Omental fat pad (tissue), 4 donors: ENCODE data around the gene OR2V1. TPM values are rescaled to one million over a fixed set of nuclear protein-coding genes. Genes with fewer than 3 reads are reported as not detected.
"Not testable (repeated sequence)": the region's sequence is repeated elsewhere in the genome, so short reads cannot be mapped to it uniquely, and the experiment has no call there.

Experiments used
- ATAC-seq: fragments of 150-250 bp; one replicate; pipeline ENCODE4 v1.9.1; 2016; ENCODE audit warnings: mild to moderate bottlenecking, moderate library complexity; ENCODE audit not compliant: low FRiP score
- DNase-seq: peaks from one replicate; pipeline ENCODE4 v3.0.0-alpha.2; 2019; ENCODE audit warnings: low spot score
- total RNA-seq, 4 donors: library from RNA; depleted of rRNA; stranded (reverse); fragments of >200 nt; gene quantifications; one replicate each; pipeline ENCODE4 v1.1.0, GENCODE V29; 2016
- TF ChIP-seq, protein P1 (sequence below), 3 donors: fragments of 450-650 bp; IDR thresholded peaks; one replicate each; pipeline ENCODE4 v1.5.1; 2016 to 2017; ENCODE audit warnings: antibody characterized with exemption in 3 of 3, mild to moderate bottlenecking in 3 of 3, moderate library complexity in 2 of 3

OR2V1 gene
- total RNA-seq, 4 donors from 2014 or later = not detected

GRCh38 chr5:181114844-181115778 lies 15.9 kb downstream of the OR2V1 start:
- no peak for DNase-seq
- ATAC-seq = peak; percentile 22
- TF ChIP-seq, protein P1, sequence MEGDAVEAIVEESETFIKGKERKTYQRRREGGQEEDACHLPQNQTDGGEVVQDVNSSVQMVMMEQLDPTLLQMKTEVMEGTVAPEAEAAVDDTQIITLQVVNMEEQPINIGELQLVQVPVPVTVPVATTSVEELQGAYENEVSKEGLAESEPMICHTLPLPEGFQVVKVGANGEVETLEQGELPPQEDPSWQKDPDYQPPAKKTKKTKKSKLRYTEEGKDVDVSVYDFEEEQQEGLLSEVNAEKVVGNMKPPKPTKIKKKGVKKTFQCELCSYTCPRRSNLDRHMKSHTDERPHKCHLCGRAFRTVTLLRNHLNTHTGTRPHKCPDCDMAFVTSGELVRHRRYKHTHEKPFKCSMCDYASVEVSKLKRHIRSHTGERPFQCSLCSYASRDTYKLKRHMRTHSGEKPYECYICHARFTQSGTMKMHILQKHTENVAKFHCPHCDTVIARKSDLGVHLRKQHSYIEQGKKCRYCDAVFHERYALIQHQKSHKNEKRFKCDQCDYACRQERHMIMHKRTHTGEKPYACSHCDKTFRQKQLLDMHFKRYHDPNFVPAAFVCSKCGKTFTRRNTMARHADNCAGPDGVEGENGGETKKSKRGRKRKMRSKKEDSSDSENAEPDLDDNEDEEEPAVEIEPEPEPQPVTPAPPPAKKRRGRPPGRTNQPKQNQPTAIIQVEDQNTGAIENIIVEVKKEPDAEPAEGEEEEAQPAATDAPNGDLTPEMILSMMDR (IDR thresholded peaks at IDR 0.05) = no peak

GRCh38 chr5:181114284-181114843 lies 16.6 kb downstream of the OR2V1 start:
- peak; percentile 37 for ATAC-seq
- TF ChIP-seq, protein P1 (IDR thresholded peaks at IDR 0.05) = no peak
- DNase-seq = no peak

- not testable (repeated sequence) for DNase-seq, ATAC-seq
Measured at GRCh38 chr5:181113572-181113971, 17.4 kb downstream of the OR2V1 start.

DNA sequence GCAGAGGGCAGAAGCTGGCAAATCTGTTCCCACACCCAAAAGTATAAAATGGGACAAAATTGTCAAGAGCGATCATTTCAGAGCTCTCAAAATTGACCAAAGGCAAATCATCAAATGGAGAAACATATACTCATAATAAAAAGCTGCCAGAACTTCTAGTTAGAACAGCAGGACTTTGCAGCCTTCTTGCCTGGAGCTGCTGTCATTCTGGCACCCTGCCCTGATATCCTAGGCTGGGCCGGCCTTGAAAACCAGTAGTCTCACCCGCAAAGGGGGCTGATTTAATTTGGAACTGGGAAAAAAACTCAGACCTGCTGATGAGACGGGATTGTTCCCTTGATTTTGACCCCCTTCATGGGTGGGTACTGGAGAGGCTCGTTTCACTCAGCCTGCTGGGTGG lies 18.5 kb downstream of the OR2V1 start:
- TF ChIP-seq, protein P1 (IDR thresholded peaks at IDR 0.05) = no peak
- DNase-seq = no peak
- ATAC-seq = no peak

DNA sequence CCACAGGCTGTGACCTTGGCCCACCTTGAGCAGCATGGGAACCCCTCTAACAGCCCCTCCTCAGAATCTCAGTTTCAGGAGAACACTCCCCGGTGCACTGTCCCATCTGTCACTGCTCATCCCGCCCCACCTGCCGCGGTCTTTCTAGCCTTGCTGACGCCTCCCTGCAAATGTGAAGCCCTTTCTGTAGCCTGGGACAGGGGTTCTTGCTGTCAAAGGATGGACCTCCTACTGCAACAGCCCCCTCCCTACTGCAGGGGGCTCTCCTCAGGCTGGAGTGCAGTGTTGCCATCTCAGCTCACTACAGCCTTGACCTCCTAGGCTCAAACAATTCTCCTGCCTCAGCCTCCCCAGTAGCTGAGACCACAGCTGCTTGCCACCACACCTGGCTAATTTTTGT lies 20.0 kb downstream of the OR2V1 start:
- no peak for ATAC-seq
- no peak for DNase-seq
- TF ChIP-seq, protein P1 (IDR thresholded peaks at IDR 0.05) = no peak

- ATAC-seq (no peak), DNase-seq (no peak)
- TF ChIP-seq, protein P1 (IDR thresholded peaks at IDR 0.05) = no peak
Measured at GRCh38 chr5:181109489-181110013, 21.4 kb downstream of the OR2V1 start.

GRCh38 chr5:181108578-181109165 lies 22.3 kb downstream of the OR2V1 start:
- TF ChIP-seq, protein P1 (IDR thresholded peaks at IDR 0.05) = no peak
- no peak for DNase-seq
- ATAC-seq = no peak
